NCI-H1105 treated with DMSO at 0.1 percent for 48 hours (cell line): Measurements from ENCODE around the gene DNM3.

Experiments
- DNase-seq: peaks from one replicate; lab custom pipeline; 2025; lab: John Stamatoyannopoulos, UW

Gene DNM3

GRCh38 chr1:171871848-171872247, 30.6 kb downstream of the DNM3 start:
- DNase-seq = no peak

GRCh38 chr1:171872430-171872829, 31.1 kb downstream of the DNM3 start:
- DNase-seq = no peak

DNA sequence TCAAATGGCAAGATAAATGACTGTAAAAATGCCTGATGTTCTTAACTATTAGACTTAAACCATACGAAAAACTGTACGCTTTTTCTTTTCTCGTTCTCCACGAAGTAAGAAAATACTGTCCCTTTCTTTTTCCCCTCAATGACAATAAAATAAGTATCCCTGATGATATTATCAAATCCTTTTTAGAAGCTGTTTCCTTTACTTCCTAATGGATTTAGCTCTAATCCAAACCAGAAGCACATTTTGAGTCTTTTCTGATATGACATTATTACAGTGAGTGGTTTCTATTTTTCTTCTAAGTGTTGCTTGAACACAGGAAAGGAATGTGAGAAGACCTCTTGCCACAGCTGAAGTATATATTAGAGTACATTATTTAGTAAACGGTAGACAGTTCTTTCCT, 32.4 kb downstream of the DNM3 start:
- no peak for DNase-seq

DNA sequence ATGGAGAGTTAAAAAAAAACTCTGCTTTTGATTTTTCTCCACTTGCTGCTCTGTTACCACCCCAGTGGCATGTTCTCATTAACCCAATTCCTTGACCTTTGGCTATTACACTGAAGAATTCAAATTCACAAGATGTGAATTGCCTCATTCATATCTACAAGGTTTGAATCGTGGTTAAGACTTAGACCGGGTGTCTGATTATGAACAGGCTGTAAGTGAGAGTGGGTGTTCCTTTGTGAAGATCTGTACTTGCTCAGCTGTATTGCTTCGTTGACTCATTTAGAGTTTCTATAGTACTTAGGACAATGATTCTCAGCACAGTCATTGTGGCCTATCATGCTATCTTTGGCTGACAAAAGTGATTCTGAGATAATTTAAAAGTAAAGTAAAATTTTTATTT, 36.4 kb downstream of the DNM3 start:
- no peak for DNase-seq

- no peak for DNase-seq
Observed at GRCh38 chr1:171879556-171879955, 38.3 kb downstream of the DNM3 start.

DNA sequence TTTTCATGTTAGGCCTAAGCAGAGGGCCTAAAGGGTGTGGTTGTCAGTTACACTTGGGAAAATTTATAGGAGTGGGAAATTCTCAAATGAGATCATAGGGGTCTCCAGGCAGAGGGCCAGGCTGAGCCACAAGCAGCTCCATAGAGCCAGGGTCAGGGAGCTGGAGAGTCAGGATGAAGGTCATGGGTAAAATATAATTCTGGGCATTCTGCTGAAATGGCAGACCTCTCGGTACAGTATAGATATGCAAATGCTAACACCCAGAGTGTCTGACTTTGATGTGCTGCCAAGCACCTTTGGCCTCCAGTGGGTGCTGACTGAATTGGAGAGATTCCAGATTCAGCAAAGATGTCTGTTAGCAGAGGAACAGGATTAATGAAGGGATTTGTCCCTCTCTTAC, 40.1 kb downstream of the DNM3 start:
- no peak for DNase-seq

DNA sequence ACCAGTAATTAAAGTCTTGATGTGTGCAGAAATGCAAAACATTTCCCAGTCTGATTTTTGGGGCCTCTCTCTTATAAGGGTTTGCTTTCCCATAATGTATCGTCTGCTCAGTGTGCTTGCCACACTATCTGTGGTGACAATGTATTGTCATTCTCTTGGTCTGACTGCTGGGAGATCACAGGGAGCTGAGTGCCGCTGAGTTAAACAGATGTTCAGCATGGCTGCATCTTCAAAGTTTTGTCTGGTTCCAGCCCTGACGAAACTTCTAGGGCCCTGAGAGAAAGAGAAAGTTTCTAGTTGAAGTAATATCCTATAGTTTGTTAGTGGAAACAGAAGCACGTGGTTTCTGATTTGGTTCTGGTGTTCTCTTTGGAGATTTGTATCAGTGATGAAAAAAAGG, 42.6 kb downstream of the DNM3 start:
- DNase-seq = no peak

DNA sequence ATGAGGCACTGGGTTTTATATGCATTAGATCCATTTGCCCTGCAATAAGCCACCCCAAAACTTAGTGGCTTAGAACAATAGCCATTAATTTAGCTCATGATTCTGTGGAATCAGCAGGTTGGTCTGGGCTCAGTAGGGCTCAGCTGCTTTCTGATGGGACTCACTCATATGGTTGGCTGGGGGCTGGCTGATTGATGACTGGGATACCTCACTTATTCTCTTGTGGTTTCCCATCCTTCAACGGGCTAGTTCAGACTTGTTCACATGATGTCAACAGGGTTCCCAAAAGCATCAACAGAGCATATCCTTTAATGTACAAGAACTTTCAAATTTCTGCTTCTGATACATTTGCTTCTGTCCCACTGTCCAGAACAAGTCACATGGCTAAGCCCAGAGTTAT, 43.2 kb downstream of the DNM3 start:
- DNase-seq = no peak

GRCh38 chr1:171890131-171890530, 48.8 kb downstream of the DNM3 start:
- no peak for DNase-seq

DNA sequence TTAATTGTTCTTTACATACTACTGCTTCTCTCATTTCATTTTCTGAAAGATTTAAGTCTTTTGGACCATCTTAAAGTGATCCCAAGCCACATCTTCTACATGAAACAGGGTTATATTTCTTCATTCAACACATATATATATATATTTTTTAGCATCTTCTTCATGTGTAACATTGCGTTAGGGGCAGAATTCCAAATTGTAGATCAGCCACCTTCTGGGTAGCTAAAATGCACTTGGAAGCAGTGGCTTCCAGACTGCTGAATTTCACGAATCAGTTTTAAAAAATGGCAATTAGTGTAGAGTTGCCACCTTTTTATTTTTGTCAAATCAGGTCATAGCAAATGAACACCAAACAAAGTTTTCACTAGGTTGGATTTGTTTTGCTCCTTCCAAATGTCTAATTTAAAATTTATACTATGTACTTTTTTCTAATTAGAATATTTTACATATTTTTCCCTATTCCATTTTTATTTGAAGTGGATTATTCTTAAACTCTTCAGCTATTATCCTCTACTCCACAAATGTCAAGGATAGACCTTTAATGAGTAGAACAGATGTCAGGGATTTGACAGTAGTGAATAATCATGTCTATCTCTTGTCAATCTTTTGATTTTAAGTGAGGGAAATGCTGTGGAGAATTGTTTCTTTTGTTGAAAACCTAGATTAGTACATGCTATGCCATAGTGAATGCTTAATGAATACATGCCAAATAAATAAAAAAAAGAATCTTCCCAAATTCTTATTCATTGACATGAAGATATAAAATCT, 55.8 kb downstream of the DNM3 start:
- no peak for DNase-seq

DNA sequence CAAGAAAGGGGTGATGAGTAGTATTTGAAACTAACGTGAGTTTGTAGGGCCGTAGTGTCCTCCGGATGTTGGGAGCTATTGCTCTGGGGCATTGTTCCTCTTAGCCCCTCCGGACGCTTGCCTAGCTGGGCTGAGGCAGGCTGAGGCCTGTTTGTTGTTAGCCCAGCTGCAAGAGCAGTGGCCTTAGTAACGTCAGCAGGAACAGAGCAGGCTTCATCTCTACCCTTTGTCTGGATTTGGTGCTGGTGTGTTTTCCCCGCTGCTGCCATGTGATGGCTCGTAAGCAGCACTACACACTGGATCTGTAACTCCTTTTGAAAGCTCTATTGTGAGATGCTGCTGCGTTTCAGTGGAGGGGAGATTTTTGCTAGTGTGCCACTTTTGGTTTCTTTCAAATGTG, 57.6 kb downstream of the DNM3 start:
- DNase-seq = no peak

DNA sequence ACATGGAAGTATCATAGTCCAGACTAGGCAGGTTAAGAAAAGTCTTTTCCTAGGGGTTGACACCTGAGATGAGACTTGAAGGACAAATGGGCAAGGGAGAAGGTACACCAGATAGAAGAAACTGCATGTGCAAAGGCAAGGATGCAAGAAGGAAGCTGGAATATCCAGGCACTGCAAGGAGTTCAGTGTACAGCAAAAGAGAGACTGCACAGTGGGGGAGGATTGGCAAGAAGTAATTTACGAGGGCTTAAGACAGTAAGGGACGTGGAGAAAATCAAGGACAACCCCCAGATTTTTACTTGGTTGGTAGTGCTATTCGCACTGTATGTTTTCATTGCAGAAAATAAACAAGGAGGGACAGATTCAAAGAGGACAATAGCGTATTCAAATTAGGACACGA, 58.5 kb downstream of the DNM3 start:
- DNase-seq = no peak

DNA sequence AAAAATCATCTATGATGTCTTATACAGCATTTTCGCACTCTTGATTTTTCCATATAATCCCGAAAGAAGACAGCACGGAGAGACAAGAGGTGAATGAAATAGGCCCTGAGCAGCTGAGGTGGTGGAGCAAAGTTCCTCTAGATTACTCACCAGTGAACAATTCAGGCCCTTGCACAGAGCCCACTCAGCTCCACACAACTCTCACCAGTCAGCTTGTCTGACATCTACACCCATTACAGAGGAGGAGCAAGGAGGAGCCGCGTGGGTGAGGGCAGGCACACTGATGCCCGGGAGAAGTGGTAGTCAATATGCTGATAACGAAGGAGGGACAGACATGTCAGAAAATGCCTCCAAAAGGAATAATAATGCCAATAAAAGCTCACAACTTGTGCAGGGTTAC, 59.9 kb downstream of the DNM3 start:
- no peak for DNase-seq

DNA sequence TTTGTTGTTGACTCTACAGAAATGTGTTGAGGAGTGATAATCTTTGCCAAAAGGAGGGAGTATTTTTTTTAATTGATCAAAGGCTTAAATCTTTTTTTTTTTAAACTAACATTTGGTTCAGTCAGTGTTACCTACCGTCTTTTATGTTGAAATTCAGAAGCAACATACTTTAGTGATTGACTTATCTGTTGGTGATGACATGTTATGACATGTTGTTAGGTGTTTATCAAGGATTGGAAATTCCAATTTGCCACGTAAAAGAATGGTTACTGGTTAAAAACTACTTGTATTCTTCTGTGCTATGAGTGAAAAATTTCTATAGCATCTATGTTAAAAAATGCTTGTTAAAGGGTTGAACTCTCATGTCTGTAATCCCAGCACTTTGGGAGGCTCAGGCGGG, 61.2 kb downstream of the DNM3 start:
- DNase-seq = no peak

- no peak for DNase-seq
Observed at GRCh38 chr1:171904778-171905450, 63.6 kb downstream of the DNM3 start.

DNA sequence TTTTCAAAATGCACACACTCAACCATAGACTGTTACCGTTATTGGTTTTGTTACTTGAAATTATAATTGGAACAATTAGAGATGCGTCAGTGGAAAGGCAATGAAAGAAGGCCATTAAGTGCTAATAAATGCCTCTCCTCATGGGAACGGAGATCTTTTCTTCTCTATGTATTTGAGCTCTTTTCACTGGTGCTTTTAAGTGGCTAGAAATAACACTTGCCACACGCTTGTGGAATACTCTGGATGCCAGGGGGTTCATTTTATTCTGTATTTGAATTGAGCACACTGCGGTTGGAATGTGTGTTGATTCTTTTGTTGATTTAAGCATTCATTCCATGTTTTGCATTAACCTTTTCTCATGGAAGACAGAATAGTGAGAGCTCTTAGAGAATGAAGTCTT, 68.4 kb downstream of the DNM3 start:
- DNase-seq = peak; percentile 20

DNA sequence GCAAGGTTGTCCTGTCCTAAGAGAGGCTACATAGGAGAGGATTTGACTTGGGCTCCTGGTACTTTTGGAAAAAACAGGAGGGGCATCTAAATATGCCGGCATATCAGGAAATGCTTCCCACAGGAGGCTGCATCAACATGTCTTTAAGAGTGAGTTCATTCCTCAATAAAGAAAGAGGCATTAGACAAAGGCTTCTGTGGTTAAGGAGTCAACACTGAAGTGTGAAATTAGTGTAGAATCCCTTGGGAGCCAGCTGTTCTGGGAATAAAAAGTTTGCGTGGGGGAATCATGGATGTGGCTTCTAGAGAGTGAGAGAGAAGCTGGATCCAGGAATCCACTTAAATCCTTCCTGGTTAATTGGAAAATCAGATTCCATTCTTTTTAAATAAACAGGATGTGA, 69.5 kb downstream of the DNM3 start:
- no peak for DNase-seq

DNA sequence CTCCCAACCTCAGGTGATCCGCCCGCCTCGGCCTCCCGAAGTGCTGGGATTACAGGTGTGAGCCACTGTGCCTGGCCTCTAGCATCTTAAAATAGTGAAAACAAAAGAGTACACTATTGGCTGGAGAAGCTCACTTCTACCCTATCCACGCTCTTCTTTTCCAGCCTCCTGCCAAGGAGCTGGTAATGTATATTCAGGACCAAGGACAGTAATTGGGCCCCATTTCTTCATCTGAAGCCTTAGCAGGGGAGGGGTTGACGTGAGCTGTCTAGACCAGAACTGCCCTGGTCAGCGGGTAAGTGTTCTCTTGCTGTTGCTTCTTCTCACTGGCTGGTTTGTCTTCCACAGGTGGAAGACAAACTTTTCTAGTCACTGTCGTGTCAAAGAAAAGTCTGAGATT, 70.2 kb downstream of the DNM3 start:
- DNase-seq = no peak

GRCh38 chr1:171912509-171913175, 71.3 kb downstream of the DNM3 start:
- DNase-seq = no peak

- DNase-seq = no peak
Observed at GRCh38 chr1:171913385-171913784, 72.1 kb downstream of the DNM3 start.

GRCh38 chr1:171916315-171916771, 75.0 kb downstream of the DNM3 start:
- no peak for DNase-seq

GRCh38 chr1:171917331-171917730, 76.0 kb downstream of the DNM3 start:
- DNase-seq = no peak
